ENCODE data around the gene KHDC1. TPM values are rescaled to one million over a fixed set of nuclear protein-coding genes. Genes with fewer than 3 reads are reported as not detected.
A peak's percentile ranks its signal among the peaks of the same experiment; 100 is the strongest.
"Not testable (repeated sequence)": the region's sequence is repeated elsewhere in the genome, so short reads cannot be mapped to it uniquely, and the experiment has no call there.

The KHDC1 gene
- total and polyA plus RNA-seq, 4 donors: 5.0 to 19.4 (median 12.5) TPM

- no peak for DNase-seq (ENCODE audit: low read depth in 4 of 6, low spot score in 6 of 6)
- Histone ChIP-seq H3K9me3 (ENCODE audit: control insufficient read depth, insufficient read depth, low read length) (no peaks in the 10 kb centered on the region), H3K27me3 (ENCODE audit: control insufficient read depth, insufficient read depth, low read length) (no peaks in the 10 kb centered on the region), H3K27ac (ENCODE audit: low read depth, low read length) (no peak overlapping the region), H3K36me3 (ENCODE audit: control insufficient read depth, insufficient read depth, low read length) (no peaks in the 10 kb centered on the region), H3K4me3 (ENCODE audit: low read depth, low read length) (no peak overlapping the region), H3K4me1 (ENCODE audit: control insufficient read depth, insufficient read depth, low read length) (no peaks in the 10 kb centered on the region)
- no CpG with 5 or more reads among the region's 3 CpGs for WGBS (ENCODE audit: insufficient coverage)
Observed at GRCh38 chr6:73293331-73293730, 30.3 kb upstream of the KHDC1 start.

GRCh38 chr6:73290435-73290834 is 27.4 kb upstream of the KHDC1 start:
- Histone ChIP-seq H3K4me3 (ENCODE audit: low read depth, low read length) (no peak overlapping the region), H3K27ac (ENCODE audit: low read depth, low read length) (no peak overlapping the region), H3K9me3 (ENCODE audit: control insufficient read depth, insufficient read depth, low read length) (no peaks in the 10 kb centered on the region), H3K4me1 (ENCODE audit: control insufficient read depth, insufficient read depth, low read length) (no peaks in the 10 kb centered on the region), H3K27me3 (ENCODE audit: control insufficient read depth, insufficient read depth, low read length) (no peaks in the 10 kb centered on the region), H3K36me3 (ENCODE audit: control insufficient read depth, insufficient read depth, low read length) (no peaks in the 10 kb centered on the region)
- no peak for DNase-seq (ENCODE audit: low read depth in 4 of 6, low spot score in 6 of 6)

GRCh38 chr6:73286752-73287151 is 23.8 kb upstream of the KHDC1 start:
- no peak for DNase-seq (ENCODE audit: low read depth in 4 of 6, low spot score in 6 of 6)
- H3K4me3 ChIP-seq (ENCODE audit: low read depth, low read length): no peak overlapping the region
- H3K27me3 ChIP-seq (ENCODE audit: control insufficient read depth, insufficient read depth, low read length): no peaks in the 10 kb centered on the region
- no peaks in the 10 kb centered on the region for H3K4me1 ChIP-seq (ENCODE audit: control insufficient read depth, insufficient read depth, low read length)
- H3K27ac ChIP-seq (ENCODE audit: low read depth, low read length): no peak overlapping the region
- H3K36me3 ChIP-seq (ENCODE audit: control insufficient read depth, insufficient read depth, low read length): no peaks in the 10 kb centered on the region
- no peaks in the 10 kb centered on the region for H3K9me3 ChIP-seq (ENCODE audit: control insufficient read depth, insufficient read depth, low read length)
- WGBS (ENCODE audit: insufficient coverage): 93% methylated on average over 3 of the region's 6 CpGs

GRCh38 chr6:73285674-73286283 is 22.8 kb upstream of the KHDC1 start:
- no peak overlapping the region for H3K4me3 ChIP-seq (ENCODE audit: low read depth, low read length)
- H3K4me1 ChIP-seq (ENCODE audit: control insufficient read depth, insufficient read depth, low read length): no peaks in the 10 kb centered on the region
- 100% methylated on average over 1 of the region's 3 CpGs for WGBS (ENCODE audit: insufficient coverage)
- no peaks in the 10 kb centered on the region for H3K27me3 ChIP-seq (ENCODE audit: control insufficient read depth, insufficient read depth, low read length)
- peak in 4 of 6 donors; percentile 38 to 83 (median 62) for DNase-seq (ENCODE audit: low read depth in 4 of 6, low spot score in 6 of 6)
- H3K9me3 ChIP-seq (ENCODE audit: control insufficient read depth, insufficient read depth, low read length): no peaks in the 10 kb centered on the region
- H3K27ac ChIP-seq (ENCODE audit: low read depth, low read length): no peak overlapping the region
- peaks cover 4% of the 10 kb centered on the region for H3K36me3 ChIP-seq (ENCODE audit: control insufficient read depth, insufficient read depth, low read length)

- WGBS (ENCODE audit: insufficient coverage): no CpG with 5 or more reads among the region's 5 CpGs
- no peak for DNase-seq (ENCODE audit: low read depth in 4 of 6, low spot score in 6 of 6)
- Histone ChIP-seq H3K27ac (ENCODE audit: low read depth, low read length) (no peak overlapping the region), H3K27me3 (ENCODE audit: control insufficient read depth, insufficient read depth, low read length) (no peaks in the 10 kb centered on the region), H3K4me1 (ENCODE audit: control insufficient read depth, insufficient read depth, low read length) (no peaks in the 10 kb centered on the region), H3K4me3 (ENCODE audit: low read depth, low read length) (no peak overlapping the region), H3K36me3 (ENCODE audit: control insufficient read depth, insufficient read depth, low read length) (peaks cover 4% of the 10 kb centered on the region), H3K9me3 (ENCODE audit: control insufficient read depth, insufficient read depth, low read length) (no peaks in the 10 kb centered on the region)
Observed at GRCh38 chr6:73282871-73283270, 19.9 kb upstream of the KHDC1 start.

- not testable (repeated sequence) for H3K27me3 ChIP-seq (ENCODE audit: control insufficient read depth, insufficient read depth, low read length); DNase-seq (ENCODE audit: low read depth in 4 of 6, low spot score in 6 of 6); H3K36me3 ChIP-seq (ENCODE audit: control insufficient read depth, insufficient read depth, low read length); H3K4me3 ChIP-seq (ENCODE audit: low read depth, low read length); H3K27ac ChIP-seq (ENCODE audit: low read depth, low read length); H3K9me3 ChIP-seq (ENCODE audit: control insufficient read depth, insufficient read depth, low read length); H3K4me1 ChIP-seq (ENCODE audit: control insufficient read depth, insufficient read depth, low read length)
- no CpG with 5 or more reads among the region's 4 CpGs for WGBS (ENCODE audit: insufficient coverage)
Observed at GRCh38 chr6:73281684-73282083, 18.7 kb upstream of the KHDC1 start.

GRCh38 chr6:73269296-73269695 is 6.3 kb upstream of the KHDC1 start:
- peaks cover 37% of the 10 kb centered on the region for H3K36me3 ChIP-seq (ENCODE audit: control insufficient read depth, insufficient read depth, low read length)
- not testable (repeated sequence) for DNase-seq (ENCODE audit: low read depth in 4 of 6, low spot score in 6 of 6); H3K27ac ChIP-seq (ENCODE audit: low read depth, low read length); H3K27me3 ChIP-seq (ENCODE audit: control insufficient read depth, insufficient read depth, low read length); H3K4me3 ChIP-seq (ENCODE audit: low read depth, low read length); H3K9me3 ChIP-seq (ENCODE audit: control insufficient read depth, insufficient read depth, low read length); H3K4me1 ChIP-seq (ENCODE audit: control insufficient read depth, insufficient read depth, low read length)
- WGBS (ENCODE audit: insufficient coverage): 97% methylated on average over 9 of the region's 13 CpGs

GRCh38 chr6:73268896-73269295 is 5.9 kb upstream of the KHDC1 start:
- H3K27me3 ChIP-seq (ENCODE audit: control insufficient read depth, insufficient read depth, low read length); H3K9me3 ChIP-seq (ENCODE audit: control insufficient read depth, insufficient read depth, low read length); DNase-seq (ENCODE audit: low read depth in 4 of 6, low spot score in 6 of 6); H3K4me1 ChIP-seq (ENCODE audit: control insufficient read depth, insufficient read depth, low read length); H3K27ac ChIP-seq (ENCODE audit: low read depth, low read length); H3K4me3 ChIP-seq (ENCODE audit: low read depth, low read length): not testable (repeated sequence)
- H3K36me3 ChIP-seq (ENCODE audit: control insufficient read depth, insufficient read depth, low read length): peaks cover 37% of the 10 kb centered on the region
- over 99% methylated on average over 9 of the region's 27 CpGs for WGBS (ENCODE audit: insufficient coverage)

- no peak overlapping the region for H3K4me3 ChIP-seq (ENCODE audit: low read depth, low read length)
- peaks cover 14% of the 10 kb centered on the region for H3K4me1 ChIP-seq (ENCODE audit: control insufficient read depth, insufficient read depth, low read length)
- no peaks in the 10 kb centered on the region for H3K27me3 ChIP-seq (ENCODE audit: control insufficient read depth, insufficient read depth, low read length)
- no peak for DNase-seq (ENCODE audit: low read depth in 4 of 6, low spot score in 6 of 6)
- H3K27ac ChIP-seq (ENCODE audit: low read depth, low read length): no peak overlapping the region
- WGBS (ENCODE audit: insufficient coverage): 91% methylated on average over 3 of the region's 3 CpGs
- peaks cover 12% of the 10 kb centered on the region for H3K36me3 ChIP-seq (ENCODE audit: control insufficient read depth, insufficient read depth, low read length)
- no peaks in the 10 kb centered on the region for H3K9me3 ChIP-seq (ENCODE audit: control insufficient read depth, insufficient read depth, low read length)
Observed at GRCh38 chr6:73264446-73264845, 1.4 kb upstream of the KHDC1 start.

GRCh38 chr6:73263570-73263909 is 544 bp upstream of the KHDC1 start:
- no peaks in the 10 kb centered on the region for H3K9me3 ChIP-seq (ENCODE audit: control insufficient read depth, insufficient read depth, low read length)

More at GRCh38 chr6:73263570-73263909, 544 bp upstream of the KHDC1 start:
- H3K27me3 ChIP-seq (ENCODE audit: control insufficient read depth, insufficient read depth, low read length): no peaks in the 10 kb centered on the region
- H3K4me1 ChIP-seq (ENCODE audit: control insufficient read depth, insufficient read depth, low read length): peaks cover 14% of the 10 kb centered on the region
- peak overlapping the region; percentile 86 for H3K4me3 ChIP-seq (ENCODE audit: low read depth, low read length)
- no CpG with 5 or more reads among the region's 7 CpGs for WGBS (ENCODE audit: insufficient coverage)
- H3K36me3 ChIP-seq (ENCODE audit: control insufficient read depth, insufficient read depth, low read length): peaks cover 4% of the 10 kb centered on the region
- DNase-seq (ENCODE audit: low read depth in 4 of 6, low spot score in 6 of 6): peak in 1 of 6 donors; percentile 45
- peak overlapping the region; percentile 57 for H3K27ac ChIP-seq (ENCODE audit: low read depth, low read length)

Data from spinal cord (tissue), 10 donors.